ENCODE measurements around the gene ACR. TPM values are rescaled to one million over a fixed set of nuclear protein-coding genes. Genes with fewer than 3 reads are reported as not detected.
"Not testable (repeated sequence)": the region's sequence is repeated elsewhere in the genome, so short reads cannot be mapped to it uniquely, and the experiment has no call there.

Gene ACR
- total RNA-seq, 2 donors from 2014 or later, result not detected

- no peak overlapping the region for H3K4me3 ChIP-seq
- no peak for TF ChIP-seq POLR2A (IDR thresholded peaks at IDR 0.05)
- TF ChIP-seq, protein P1, sequence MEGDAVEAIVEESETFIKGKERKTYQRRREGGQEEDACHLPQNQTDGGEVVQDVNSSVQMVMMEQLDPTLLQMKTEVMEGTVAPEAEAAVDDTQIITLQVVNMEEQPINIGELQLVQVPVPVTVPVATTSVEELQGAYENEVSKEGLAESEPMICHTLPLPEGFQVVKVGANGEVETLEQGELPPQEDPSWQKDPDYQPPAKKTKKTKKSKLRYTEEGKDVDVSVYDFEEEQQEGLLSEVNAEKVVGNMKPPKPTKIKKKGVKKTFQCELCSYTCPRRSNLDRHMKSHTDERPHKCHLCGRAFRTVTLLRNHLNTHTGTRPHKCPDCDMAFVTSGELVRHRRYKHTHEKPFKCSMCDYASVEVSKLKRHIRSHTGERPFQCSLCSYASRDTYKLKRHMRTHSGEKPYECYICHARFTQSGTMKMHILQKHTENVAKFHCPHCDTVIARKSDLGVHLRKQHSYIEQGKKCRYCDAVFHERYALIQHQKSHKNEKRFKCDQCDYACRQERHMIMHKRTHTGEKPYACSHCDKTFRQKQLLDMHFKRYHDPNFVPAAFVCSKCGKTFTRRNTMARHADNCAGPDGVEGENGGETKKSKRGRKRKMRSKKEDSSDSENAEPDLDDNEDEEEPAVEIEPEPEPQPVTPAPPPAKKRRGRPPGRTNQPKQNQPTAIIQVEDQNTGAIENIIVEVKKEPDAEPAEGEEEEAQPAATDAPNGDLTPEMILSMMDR (IDR thresholded peaks at IDR 0.05), result no peak
- no peaks in the 10 kb centered on the region for H3K9me3 ChIP-seq
- intact Hi-C loops (cut with DNase I), result no loop called here
- no peak overlapping the region for H3K27ac ChIP-seq
- ATAC-seq, result peak; percentile 9
- 69 to 77% methylated on average over 9 to 10 of the region's 10 CpGs for WGBS, 2 donors
- H3K36me3 ChIP-seq (replicated peaks in 1 of 2; ENCODE audit: insufficient read depth in 1 of 2, low read depth in 2 of 2), result no peaks in the 10 kb centered on the region
- no peaks in the 10 kb centered on the region for H3K4me1 ChIP-seq
- no peak for DNase-seq
- no peaks in the 10 kb centered on the region for H3K27me3 ChIP-seq
These were observed 734 bp downstream of the ACR start for GRCh38 chr22:50738649-50739227.

DNA sequence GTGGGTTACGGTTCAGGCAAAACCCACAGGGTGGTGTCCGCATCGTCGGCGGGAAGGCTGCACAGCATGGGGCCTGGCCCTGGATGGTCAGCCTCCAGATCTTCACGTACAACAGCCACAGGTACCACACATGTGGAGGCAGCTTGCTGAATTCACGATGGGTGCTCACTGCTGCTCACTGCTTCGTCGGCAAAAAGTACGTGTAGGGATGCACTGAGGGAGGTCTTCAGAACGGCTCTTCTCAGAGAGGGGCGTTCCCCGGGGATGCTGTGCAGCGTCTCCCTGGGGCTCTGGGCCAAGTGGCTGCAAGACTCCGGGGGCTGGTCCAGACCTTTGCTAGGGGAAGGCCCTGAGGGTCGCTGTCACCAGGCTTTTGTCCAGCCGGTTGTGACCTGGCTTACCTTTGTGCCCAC, 1.3 kb downstream of the ACR start:
- Histone ChIP-seq H3K4me3 (no peak overlapping the region), H3K4me1 (no peaks in the 10 kb centered on the region), H3K9me3 (no peaks in the 10 kb centered on the region), H3K27ac (no peak overlapping the region), H3K36me3 (replicated peaks in 1 of 2; ENCODE audit: insufficient read depth in 1 of 2, low read depth in 2 of 2) (no peaks in the 10 kb centered on the region), H3K27me3 (no peaks in the 10 kb centered on the region)
- ATAC-seq, result no peak
- 74 to 87% methylated on average over 17 of the region's 17 CpGs for WGBS, 2 donors
- TF ChIP-seq, protein P1 (IDR thresholded peaks at IDR 0.05), result no peak
- TF ChIP-seq POLR2A (IDR thresholded peaks at IDR 0.05), result no peak
- DNase-seq, result peak in 1 of 4 donors; percentile 8
- intact Hi-C loops (cut with DNase I), result no loop called here

DNA sequence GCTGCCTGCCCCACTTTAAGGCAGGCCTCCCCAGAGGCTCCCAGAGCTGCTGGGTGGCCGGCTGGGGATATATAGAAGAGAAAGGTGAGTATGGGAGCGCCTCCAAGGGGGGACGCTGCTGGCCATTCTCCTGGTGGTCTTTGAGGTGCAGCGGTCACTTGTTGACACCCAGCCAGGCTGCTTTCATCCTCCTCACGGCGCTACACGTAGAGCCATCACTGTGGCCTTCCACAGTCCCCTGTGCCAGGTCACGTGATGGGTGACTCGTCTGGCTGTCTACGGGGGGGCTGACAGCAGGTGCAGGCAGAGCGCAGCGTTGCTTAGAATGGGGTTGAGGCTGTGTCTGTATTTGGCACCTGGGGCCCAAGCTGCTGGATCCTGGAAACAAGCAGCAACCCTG, 1.9 kb downstream of the ACR start:
- DNase-seq (peak in 1 of 4 donors; percentile 8), ATAC-seq (no peak)
- intact Hi-C loops (cut with DNase I), result no loop called here
- no peaks in the 10 kb centered on the region for H3K36me3 ChIP-seq (replicated peaks in 1 of 2; ENCODE audit: insufficient read depth in 1 of 2, low read depth in 2 of 2)
- 67 to 80% methylated on average over 10 to 12 of the region's 12 CpGs for WGBS, 2 donors
- TF ChIP-seq, protein P1 (IDR thresholded peaks at IDR 0.05), result no peak
- no peak for TF ChIP-seq POLR2A (IDR thresholded peaks at IDR 0.05)
- H3K4me3 ChIP-seq, result no peak overlapping the region
- H3K4me1 ChIP-seq, result no peaks in the 10 kb centered on the region
- no peaks in the 10 kb centered on the region for H3K27me3 ChIP-seq
- H3K27ac ChIP-seq, result no peak overlapping the region
- H3K9me3 ChIP-seq, result no peaks in the 10 kb centered on the region

GRCh38 chr22:50740714-50741113, 2.7 kb downstream of the ACR start:
- H3K27me3 ChIP-seq; H3K9me3 ChIP-seq; H3K27ac ChIP-seq; ATAC-seq; H3K36me3 ChIP-seq (replicated peaks in 1 of 2; ENCODE audit: insufficient read depth in 1 of 2, low read depth in 2 of 2); intact Hi-C loops (cut with DNase I); H3K4me3 ChIP-seq; H3K4me1 ChIP-seq; DNase-seq: not testable (repeated sequence)
- 80 to 85% methylated on average over 5 of the region's 5 CpGs for WGBS, 2 donors

DNA sequence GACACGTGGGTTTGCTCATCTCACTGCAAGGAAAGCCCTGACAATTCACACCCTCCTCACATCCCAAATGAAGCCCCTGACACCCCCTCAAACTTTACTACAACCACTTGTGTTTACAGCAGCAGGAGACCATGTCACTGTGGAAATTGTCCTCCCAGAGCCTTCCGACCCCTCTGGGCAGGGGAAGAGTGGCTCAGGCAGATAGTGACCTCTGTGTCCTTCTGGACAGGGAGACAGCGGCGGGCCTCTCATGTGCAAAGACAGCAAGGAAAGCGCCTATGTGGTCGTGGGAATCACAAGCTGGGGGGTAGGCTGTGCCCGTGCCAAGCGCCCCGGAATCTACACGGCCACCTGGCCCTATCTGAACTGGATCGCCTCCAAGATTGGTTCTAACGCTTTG, 6.4 kb downstream of the ACR start:
- H3K4me1 ChIP-seq; ATAC-seq; H3K27ac ChIP-seq; DNase-seq; H3K27me3 ChIP-seq; intact Hi-C loops (cut with DNase I); H3K36me3 ChIP-seq (replicated peaks in 1 of 2; ENCODE audit: insufficient read depth in 1 of 2, low read depth in 2 of 2); H3K4me3 ChIP-seq; H3K9me3 ChIP-seq: not testable (repeated sequence)
- WGBS, 2 donors, result 23% methylated on average over 1 of the region's 12 CpGs; no CpG with 5 or more reads in 1 of the 2 donors

GRCh38 chr22:50747521-50747920, 9.5 kb downstream of the ACR start:
- H3K4me1 ChIP-seq; intact Hi-C loops (cut with DNase I); H3K27ac ChIP-seq; H3K36me3 ChIP-seq (replicated peaks in 1 of 2; ENCODE audit: insufficient read depth in 1 of 2, low read depth in 2 of 2); H3K9me3 ChIP-seq; DNase-seq; H3K4me3 ChIP-seq; H3K27me3 ChIP-seq; ATAC-seq: not testable (repeated sequence)
- WGBS, 2 donors, result 65 to 73% methylated on average over 1 of the region's 1 CpG

- ATAC-seq; H3K4me1 ChIP-seq; H3K4me3 ChIP-seq; H3K27me3 ChIP-seq; H3K9me3 ChIP-seq; H3K36me3 ChIP-seq (replicated peaks in 1 of 2; ENCODE audit: insufficient read depth in 1 of 2, low read depth in 2 of 2); H3K27ac ChIP-seq; DNase-seq; intact Hi-C loops (cut with DNase I): not testable (repeated sequence)
- WGBS, 2 donors, result 48 to 58% methylated on average over 4 to 9 of the region's 13 CpGs
These were observed 10.6 kb downstream of the ACR start for GRCh38 chr22:50748630-50749029.

- H3K4me3 ChIP-seq; H3K27me3 ChIP-seq; H3K9me3 ChIP-seq; H3K36me3 ChIP-seq (replicated peaks in 1 of 2; ENCODE audit: insufficient read depth in 1 of 2, low read depth in 2 of 2); ATAC-seq; intact Hi-C loops (cut with DNase I); H3K4me1 ChIP-seq; DNase-seq; H3K27ac ChIP-seq: not testable (repeated sequence)
- WGBS, 2 donors, result 58 to 62% methylated on average over 9 of the region's 9 CpGs
These were observed 11.5 kb downstream of the ACR start for GRCh38 chr22:50749302-50750074.

GRCh38 chr22:50755251-50755650, 17.2 kb downstream of the ACR start:
- H3K27ac ChIP-seq; H3K4me1 ChIP-seq; ATAC-seq; H3K27me3 ChIP-seq; H3K4me3 ChIP-seq; H3K36me3 ChIP-seq (replicated peaks in 1 of 2; ENCODE audit: insufficient read depth in 1 of 2, low read depth in 2 of 2); DNase-seq; H3K9me3 ChIP-seq; intact Hi-C loops (cut with DNase I): not testable (repeated sequence)
- 77 to 90% methylated on average over 20 of the region's 20 CpGs for WGBS, 2 donors

Measured in body of pancreas (tissue), 4 donors.